Glutamatergic neuron (in vitro differentiated cells): ENCODE data around the gene ELAC2. TPM values are rescaled to one million over a fixed set of nuclear protein-coding genes. Genes with fewer than 3 reads are reported as not detected.
A peak's percentile ranks its signal among the peaks of the same experiment; 100 is the strongest.

ENCODE experiments used
- DNase-seq: peaks from one replicate; pipeline ENCODE4 v3.0.0; 2022
- H3K27ac Mint-ChIP-seq: one replicate; pipeline ENCODE4 v1.8.0; 2020; ENCODE audit warnings: mild to moderate bottlenecking, mixed read lengths, inconsistent platforms; ENCODE audit not compliant: unreplicated experiment
- H3K27me3 Mint-ChIP-seq: one replicate; pipeline ENCODE4 v1.8.0; 2020; ENCODE audit warnings: mild to moderate bottlenecking, moderate library complexity, mixed read lengths, inconsistent platforms; ENCODE audit not compliant: unreplicated experiment
- H3K36me3 Mint-ChIP-seq: one replicate; pipeline ENCODE4 v1.8.0; 2020; ENCODE audit warnings: mild to moderate bottlenecking, mixed read lengths, inconsistent platforms; ENCODE audit not compliant: unreplicated experiment
- H3K4me1 Mint-ChIP-seq: one replicate; pipeline ENCODE4 v1.8.0; 2020; ENCODE audit warnings: mild to moderate bottlenecking, low read depth, mixed read lengths, inconsistent platforms; ENCODE audit not compliant: unreplicated experiment
- H3K4me3 Mint-ChIP-seq: one replicate; pipeline ENCODE4 v1.8.0; 2020; ENCODE audit warnings: mild to moderate bottlenecking, mixed read lengths, inconsistent platforms; ENCODE audit not compliant: unreplicated experiment
- H3K9me3 Mint-ChIP-seq: one replicate; pipeline ENCODE4 v1.8.0; 2020; ENCODE audit warnings: mild to moderate bottlenecking, moderate library complexity, mixed read lengths, inconsistent platforms; ENCODE audit not compliant: unreplicated experiment
- CTCF ChIP-seq: fragments of 200-600 bp; sonication (generic); IDR thresholded peaks from one replicate; pipeline ENCODE4 v1.5.0; 2021; ENCODE audit not compliant: partially characterized antibody, unreplicated experiment
- long read RNA-seq: library from polyadenylated mRNA; unstranded; transcript quantifications from one replicate; pipeline ENCODE4 v2.0.0, GENCODE V29; 2020; ENCODE audit not compliant: unreplicated experiment
- total RNA-seq: library from RNA; stranded (reverse); fragmentation: NEBNext Ultra II Directional; extraction: Animal tissue kit (Norgen Biotek cat#: 25700); gene quantifications from one replicate; pipeline ENCODE4 v1.2.1, GENCODE V29; 2021; ENCODE audit not compliant: unreplicated experiment

Gene ELAC2
- total RNA-seq: 65.7 TPM
- long read RNA-seq, transcript ELAC2-201 (24 exons, 3,148 nt): major isoform, 12 of 28 reads
- long read RNA-seq, partial matches to known transcripts: 9 of 28 reads
- long read RNA-seq, other reads (novel, unspliced or antisense): 7 of 28 reads

GRCh38 chr17:13017655-13018459 is at the start of gene ELAC2:
ELAC2 (minus strand) TSS chr17:13018027; CDS start chr17:13017947, 80 bp downstream.
- peak; percentile 21 for TF ChIP-seq CTCF
- H3K4me3 Mint-ChIP-seq: peak within 1 kb of the TSS; percentile 94
- no peaks in the 10 kb centered on the region for H3K27me3 Mint-ChIP-seq
- no peaks in the 10 kb centered on the region for H3K9me3 Mint-ChIP-seq
- DNase-seq: peak; percentile 94
- H3K4me1 Mint-ChIP-seq: peaks cover 6% of the 10 kb centered on the region
- peak within 1 kb of the TSS; percentile 52 for H3K27ac Mint-ChIP-seq
- H3K36me3 Mint-ChIP-seq: peaks cover 5% of the 10 kb centered on the region

- Mint-ChIP-seq H3K27me3 (no peaks in the 10 kb centered on the region), H3K27ac (no peak overlapping the region), H3K9me3 (peaks cover 4% of the 10 kb centered on the region), H3K36me3 (peaks cover 12% of the 10 kb centered on the region), H3K4me1 (no peaks in the 10 kb centered on the region), H3K4me3 (no peak overlapping the region)
- no peak for TF ChIP-seq CTCF
- DNase-seq: no peak
Measured at GRCh38 chr17:13065032-13065431, 47.2 kb upstream of the ELAC2 start.

- Mint-ChIP-seq H3K27ac (no peak overlapping the region), H3K9me3 (no peaks in the 10 kb centered on the region), H3K4me1 (no peaks in the 10 kb centered on the region)
Measured at GRCh38 chr17:13055131-13055530, 37.3 kb upstream of the ELAC2 start.

GRCh38 chr17:13054666-13055065 is 36.8 kb upstream of the ELAC2 start:
- Mint-ChIP-seq H3K4me3 (no peak overlapping the region), H3K9me3 (no peaks in the 10 kb centered on the region), H3K27me3 (peaks cover 2% of the 10 kb centered on the region), H3K4me1 (no peaks in the 10 kb centered on the region), H3K27ac (no peak overlapping the region), H3K36me3 (no peaks in the 10 kb centered on the region)
- DNase-seq: no peak
- no peak for TF ChIP-seq CTCF

More at GRCh38 chr17:13055131-13055530, 37.3 kb upstream of the ELAC2 start:
- H3K36me3 Mint-ChIP-seq: no peaks in the 10 kb centered on the region
- H3K27me3 Mint-ChIP-seq: peaks cover 2% of the 10 kb centered on the region
- DNase-seq: no peak
- no peak overlapping the region for H3K4me3 Mint-ChIP-seq
- no peak for TF ChIP-seq CTCF

GRCh38 chr17:13051915-13052314 is 34.1 kb upstream of the ELAC2 start:
- TF ChIP-seq CTCF: no peak
- DNase-seq: no peak
- Mint-ChIP-seq H3K4me3 (no peak overlapping the region), H3K4me1 (no peaks in the 10 kb centered on the region), H3K27ac (no peak overlapping the region), H3K9me3 (no peaks in the 10 kb centered on the region), H3K27me3 (peaks cover 2% of the 10 kb centered on the region), H3K36me3 (no peaks in the 10 kb centered on the region)
